Cardiac septum (tissue), 1 donor: Measurements from ENCODE around the gene FRYL. TPM values are rescaled to one million over a fixed set of nuclear protein-coding genes. Genes with fewer than 3 reads are reported as not detected.
"Not testable (repeated sequence)": the region's sequence is repeated elsewhere in the genome, so short reads cannot be mapped to it uniquely, and the experiment has no call there.

Source experiments
- DNase-seq: peaks from one replicate; pipeline ENCODE4 v3.0.0-alpha.2; 2020; ENCODE audit warnings: low spot score
- intact Hi-C: fragments of 100-400 bp; cut with DNase I; formaldehyde crosslinking; loops from one replicate; pipeline ENCODE4 v1.14.0; 2022
- total RNA-seq: library from RNA; stranded (reverse); fragmentation: NEBNext Ultra II Directional; extraction: Animal tissue kit (Norgen Biotek cat#: 25700); gene quantifications from one replicate; pipeline ENCODE4 v1.2.1, GENCODE V29; 2021
- donor health status: DM: no; HTN: no; CAD: no.

Gene FRYL
- total RNA-seq, 1 donor from 2014 or later, result 41.0 TPM

DNA sequence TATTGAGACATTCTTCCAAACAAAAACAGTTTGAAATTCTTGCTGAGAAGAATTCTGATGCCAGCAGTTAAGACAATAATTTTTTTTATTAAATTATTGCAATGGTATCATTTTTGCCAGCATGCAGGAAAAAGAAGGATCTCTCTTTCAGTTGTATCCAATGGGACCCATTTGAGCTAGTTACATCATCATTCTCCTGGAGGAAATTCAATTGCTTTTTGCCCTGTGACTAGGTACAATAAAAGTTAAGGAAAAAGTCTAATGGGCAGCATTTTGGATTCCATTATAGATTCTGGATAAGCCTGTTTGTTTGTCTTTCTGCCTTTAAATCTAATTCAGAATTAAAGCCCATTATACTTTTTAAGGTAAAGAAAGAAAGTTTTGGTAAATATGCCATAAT is 10.5 kb upstream of the FRYL start:
- intact Hi-C loops, result no loop called here
- no peak for DNase-seq

DNA sequence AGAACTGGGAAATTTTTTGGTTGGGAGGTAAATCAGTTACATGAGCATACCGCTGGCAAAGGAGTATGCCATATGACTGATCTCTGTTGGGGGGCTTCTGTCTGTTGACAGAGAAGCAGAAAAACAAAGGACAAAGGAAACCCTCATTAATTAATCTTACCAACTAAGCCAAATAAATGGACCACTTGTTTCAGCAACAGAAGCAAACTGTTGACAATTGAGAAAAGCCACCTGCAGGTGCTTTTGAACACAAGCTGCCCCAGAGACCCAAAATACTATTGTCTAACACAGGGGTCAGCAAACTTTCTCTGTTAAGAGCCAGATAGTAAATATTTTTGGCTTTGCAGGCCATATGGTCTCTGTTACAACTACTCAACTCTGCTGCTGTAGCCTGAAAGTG is 7.0 kb upstream of the FRYL start:
- intact Hi-C loops, result no loop called here
- DNase-seq, result no peak

DNA sequence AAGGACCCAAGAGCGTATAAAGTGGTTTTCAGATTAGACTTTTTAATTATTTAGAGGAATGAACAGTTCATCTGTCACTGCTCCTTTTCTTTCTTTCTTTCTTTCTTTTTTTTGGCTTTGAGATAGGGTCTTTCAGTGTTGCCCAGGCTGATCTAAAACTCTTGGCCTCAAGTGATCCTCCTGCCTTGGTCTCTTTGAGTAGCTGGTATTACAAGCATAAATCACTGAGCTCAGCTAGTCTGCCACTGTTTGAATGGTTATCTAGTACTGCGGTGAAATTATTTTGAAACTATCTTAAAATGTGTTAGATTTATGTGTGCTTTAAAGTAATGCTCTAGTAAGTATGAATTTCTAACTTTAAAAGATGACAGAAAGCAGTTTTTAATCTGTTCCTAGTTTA is 6.5 kb upstream of the FRYL start:
- intact Hi-C loops, result no loop called here
- no peak for DNase-seq

DNA sequence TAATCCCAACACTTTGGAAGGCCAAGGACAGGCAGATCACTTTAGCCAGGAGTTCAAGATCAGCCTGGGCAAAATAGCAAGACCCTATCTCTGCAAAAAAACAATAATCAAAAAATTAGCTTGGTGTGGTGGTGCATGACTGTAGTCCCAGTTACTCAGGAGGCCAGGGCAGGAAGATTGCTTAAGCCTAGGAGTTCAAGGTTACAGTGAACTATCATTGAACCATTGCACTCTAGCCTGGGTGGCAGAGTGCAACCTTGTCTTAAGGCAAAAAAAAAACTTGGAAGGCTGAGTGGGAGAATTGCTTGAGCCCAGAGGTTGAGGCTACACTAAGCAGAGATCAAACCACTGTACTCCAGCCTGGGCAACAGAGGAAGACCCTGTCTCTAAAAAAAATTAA is 5.2 kb upstream of the FRYL start:
- DNase-seq, result no peak

DNA sequence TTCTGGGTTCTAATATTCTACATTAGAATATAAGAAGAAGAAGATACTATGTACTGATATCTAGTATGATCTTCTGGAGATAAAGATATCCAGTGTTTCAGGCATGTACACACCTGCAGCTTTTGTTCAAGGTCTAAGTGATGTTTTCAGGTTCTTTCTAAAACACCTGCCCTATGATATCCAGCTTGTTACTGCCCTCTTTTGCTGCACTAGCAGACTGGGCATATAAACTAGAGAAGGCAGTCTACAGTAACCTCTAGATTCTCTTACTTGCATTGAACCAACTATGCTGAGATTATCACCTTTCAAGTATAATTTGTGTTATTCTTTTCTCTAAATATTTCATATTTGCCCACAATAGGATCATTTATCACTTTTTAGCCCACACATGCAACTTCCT is 1.9 kb upstream of the FRYL start:
- intact Hi-C loops, result no loop called here
- no peak for DNase-seq

More for the DNA sequence above, 5.2 kb upstream of the FRYL start:
- intact Hi-C loops, result no loop called here

DNA sequence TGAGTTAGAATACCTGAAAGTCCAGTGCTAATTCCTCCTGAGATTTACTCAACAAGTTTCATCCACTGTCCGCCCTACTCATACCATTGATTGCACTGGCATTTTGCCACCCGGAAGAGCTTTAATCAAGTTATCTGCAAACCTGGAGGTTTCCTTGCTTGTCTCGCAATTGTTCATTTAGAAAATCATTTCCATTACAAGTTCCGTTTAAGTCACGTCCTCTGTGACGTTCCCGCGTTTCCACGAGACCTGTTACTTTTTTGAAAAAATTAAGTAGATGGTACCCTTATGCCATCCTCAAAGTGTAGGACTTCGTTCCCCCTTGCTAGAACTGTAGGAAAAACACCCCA is 761 bp upstream of the FRYL start:
- no peak for DNase-seq
- intact Hi-C loops, result loop anchor here (1.0 kb wide), 1 partner anchor 50 kb away; the partner anchor contains the start of gene OCIAD1

DNA sequence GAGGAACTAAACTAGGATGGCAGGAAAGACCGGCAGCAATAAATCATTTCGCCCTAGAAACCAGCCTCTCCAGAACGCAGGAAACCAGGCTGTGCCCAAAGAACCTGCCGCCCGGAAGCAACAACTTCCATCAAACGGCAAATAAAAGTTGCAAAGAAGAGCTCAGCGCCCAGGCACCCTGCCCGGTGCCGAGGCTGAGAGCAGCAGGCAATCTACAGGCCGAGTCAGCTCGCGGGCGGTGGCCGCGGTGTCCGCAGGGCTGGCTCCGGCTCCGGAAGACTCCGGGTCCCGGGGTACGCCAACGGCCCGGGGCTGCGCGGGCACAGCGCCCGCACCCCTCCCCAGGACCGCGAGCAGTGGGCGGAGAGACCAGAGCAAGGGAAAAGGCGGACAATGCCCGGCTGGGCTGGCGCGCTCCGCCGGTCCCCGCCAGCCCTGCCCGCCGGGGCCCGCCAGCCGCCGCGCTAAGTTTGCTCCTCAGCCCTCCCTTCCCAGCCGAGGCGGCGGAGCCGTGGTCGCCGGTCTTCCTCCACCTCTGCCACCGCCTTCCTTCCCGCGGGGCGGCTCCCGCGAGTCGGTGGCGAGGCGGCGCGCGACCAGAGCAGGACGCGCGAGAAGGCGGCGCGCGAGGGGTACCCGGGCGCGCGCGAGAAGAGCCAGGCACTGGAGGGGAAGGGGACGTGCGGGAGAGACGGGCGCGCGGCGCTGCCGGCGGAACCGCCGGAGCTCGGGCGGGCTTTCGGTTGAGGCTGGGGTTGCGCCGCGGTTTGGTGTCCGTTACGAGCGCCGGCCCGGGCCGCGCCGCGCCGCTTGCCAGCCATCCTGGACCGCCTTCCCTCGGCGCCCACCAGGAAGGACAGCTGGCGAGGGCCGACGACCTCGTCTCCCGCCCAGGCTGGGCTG is 733 bp downstream of the FRYL start:
- peak; percentile 85 for DNase-seq
- intact Hi-C loops, result loop anchor here (5.0 to 10.0 kb wide), 4 partner anchors 55 to 202 kb away; no protein-coding TSS in a partner anchor

DNA sequence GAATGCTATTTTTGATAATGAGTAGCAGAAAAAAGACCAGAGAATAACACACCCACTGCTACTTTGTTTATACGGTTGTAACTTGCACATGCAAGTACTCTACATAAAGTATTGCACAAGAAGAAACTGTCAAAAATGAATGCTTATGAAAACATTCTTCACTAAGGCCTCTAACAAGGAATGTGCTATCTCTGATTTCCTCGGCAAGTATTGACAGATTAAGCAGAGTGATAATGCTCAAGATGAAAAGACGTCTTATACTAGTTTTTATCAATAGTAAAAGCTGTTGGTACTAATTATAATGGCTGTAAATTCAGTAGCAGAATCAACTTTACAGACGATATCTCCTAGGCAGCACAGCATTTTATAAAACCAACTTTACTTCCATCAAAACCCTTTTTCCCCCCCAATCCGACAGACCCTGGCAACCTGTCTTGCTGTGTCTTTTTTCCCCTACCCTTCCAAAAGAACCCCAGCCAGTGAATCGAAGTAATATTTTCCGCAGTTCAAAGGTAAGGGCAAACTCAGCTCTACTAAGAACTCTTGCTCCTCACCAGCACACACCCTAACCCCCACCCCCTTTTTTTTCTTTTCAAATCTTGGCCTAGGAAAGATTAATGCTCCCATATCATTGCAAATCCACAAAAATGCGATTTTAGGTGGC is 1.5 kb downstream of the FRYL start:
- intact Hi-C loops, result loop anchor here (5.0 to 10.0 kb wide), 4 partner anchors 54 to 201 kb away; no protein-coding TSS in a partner anchor

DNA sequence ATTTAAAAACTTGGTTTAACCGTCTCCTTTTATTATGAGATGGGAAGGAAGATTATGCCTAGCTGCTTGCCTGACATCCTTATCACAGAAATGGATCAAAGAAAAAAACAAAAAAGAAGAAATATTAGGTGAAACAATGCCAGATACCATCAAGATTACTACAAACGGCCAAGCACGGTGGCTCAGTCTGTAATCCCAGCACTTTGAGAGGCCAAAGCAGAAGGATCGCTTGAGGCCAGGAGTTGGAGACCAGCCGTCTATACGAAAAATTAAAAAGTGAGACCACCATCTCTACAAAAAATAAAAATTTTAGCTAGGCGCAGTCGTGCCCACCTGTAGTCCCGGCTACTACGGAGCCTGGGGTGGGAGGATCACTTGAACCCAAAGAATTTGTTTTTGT is 2.3 kb downstream of the FRYL start:
- no peak for DNase-seq
- intact Hi-C loops, result loop anchor here (5.0 to 10.0 kb wide), 4 partner anchors 53 to 200 kb away; no protein-coding TSS in a partner anchor

More for the DNA sequence above, 1.5 kb downstream of the FRYL start:
- DNase-seq, result no peak

DNA sequence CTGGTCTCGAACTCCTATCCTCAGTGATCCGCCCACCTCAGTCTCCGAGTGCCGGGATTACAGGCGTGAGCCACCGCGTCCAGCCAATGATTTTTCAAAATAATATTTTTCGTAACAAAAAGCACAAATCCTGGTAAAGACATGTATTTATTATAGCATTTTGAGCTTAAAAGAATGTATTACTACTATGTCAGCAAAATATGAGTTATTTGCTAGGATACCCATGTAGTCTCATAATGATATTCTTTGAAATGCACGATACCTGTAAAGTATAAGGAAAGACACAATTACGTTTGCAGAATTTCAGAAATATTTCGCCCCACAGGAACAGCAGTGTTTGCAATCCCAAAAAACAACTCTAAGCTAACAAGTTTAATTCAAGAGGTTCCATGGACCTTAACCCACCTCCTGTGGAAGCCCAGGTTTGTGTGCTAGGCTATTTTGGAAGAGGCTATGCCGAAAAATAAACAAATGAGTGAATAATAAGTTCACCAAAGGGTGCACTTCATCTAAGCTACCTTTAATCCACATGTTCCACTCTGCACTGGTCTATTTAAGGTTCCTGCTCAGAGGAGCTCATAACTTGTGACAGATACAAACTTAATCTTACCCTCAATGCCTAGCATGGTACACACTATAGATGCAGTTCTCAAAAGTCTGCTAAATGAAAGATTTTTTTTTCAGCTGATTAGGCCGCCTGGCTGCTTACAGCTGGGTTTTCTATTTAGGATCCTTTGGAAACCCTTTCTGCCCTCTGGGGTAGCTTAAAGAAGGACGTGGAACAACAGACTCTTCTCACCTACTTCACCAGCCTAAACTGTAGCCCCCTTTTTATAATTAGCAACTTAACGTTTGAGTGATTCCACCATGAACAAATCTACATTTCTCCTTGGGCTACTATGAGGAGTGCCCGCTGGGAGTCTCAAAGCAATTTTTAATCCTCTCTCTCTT is 5.0 kb downstream of the FRYL start:
- intact Hi-C loops, result loop anchor here (5.0 to 10.0 kb wide), 4 partner anchors 50 to 198 kb away; no protein-coding TSS in a partner anchor
- no peak for DNase-seq

DNA sequence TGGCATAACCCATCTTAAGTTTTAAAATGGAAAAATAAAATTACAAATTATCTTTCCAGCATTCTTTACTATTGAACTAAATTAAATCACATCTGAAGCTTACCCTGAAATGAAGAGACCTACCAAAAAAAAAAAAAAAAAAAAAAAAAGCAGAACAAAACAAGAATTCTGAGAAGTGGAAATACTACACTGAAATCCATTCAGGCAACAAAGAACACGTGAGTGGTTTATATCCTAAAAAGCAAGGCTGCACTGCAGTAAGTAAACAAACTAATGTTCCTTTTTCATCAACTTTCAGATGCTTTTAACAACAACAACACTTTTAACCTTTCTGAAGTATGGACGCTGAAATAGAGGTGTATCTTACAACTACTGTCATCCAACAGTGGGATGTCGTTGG is 7.5 kb downstream of the FRYL start:
- DNase-seq, result no peak
- intact Hi-C loops, result loop anchor here (10.0 kb wide), 2 partner anchors 48 to 88 kb away; no protein-coding TSS in a partner anchor

DNA sequence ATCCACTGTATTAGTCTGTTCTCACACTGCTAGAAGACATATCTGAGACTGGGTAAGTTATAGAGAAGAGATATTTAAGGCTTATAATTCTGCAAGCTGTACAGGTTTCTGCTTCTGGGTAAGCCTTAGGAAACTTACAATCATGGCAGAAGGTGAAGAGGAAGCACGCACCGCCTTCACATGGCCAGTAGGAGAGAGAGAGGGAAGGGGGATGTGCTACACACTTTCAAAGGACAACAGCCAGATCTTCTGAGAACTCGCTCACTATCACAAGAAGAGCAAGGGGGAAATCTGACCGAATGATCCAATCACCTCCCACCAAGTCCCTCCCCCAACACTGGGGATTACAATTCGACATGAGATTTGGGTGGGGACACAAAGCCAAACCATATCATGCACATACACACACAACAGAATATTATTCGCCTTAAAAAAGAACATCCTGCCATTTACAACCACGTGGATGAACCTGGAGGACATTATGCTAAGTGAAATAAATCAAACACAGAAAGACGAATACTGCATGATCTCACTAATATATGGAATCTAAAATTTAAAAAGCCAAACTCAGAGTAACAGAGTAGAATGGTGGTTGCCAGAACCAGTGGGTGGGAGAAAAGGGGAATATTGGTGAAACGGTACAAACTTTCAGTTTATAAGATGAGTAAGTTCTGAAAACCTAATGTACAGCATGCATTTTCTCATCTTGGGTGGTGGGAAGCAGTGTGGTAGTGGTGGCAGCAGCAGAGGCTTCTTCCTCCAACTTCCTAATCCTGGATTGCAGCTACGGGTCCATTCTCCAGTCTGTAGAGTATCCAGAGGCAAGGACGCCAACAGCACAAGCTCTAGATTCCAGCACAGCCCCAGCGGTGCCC is 12.8 kb downstream of the FRYL start:
- no peak for DNase-seq
- intact Hi-C loops, result no loop called here

DNA sequence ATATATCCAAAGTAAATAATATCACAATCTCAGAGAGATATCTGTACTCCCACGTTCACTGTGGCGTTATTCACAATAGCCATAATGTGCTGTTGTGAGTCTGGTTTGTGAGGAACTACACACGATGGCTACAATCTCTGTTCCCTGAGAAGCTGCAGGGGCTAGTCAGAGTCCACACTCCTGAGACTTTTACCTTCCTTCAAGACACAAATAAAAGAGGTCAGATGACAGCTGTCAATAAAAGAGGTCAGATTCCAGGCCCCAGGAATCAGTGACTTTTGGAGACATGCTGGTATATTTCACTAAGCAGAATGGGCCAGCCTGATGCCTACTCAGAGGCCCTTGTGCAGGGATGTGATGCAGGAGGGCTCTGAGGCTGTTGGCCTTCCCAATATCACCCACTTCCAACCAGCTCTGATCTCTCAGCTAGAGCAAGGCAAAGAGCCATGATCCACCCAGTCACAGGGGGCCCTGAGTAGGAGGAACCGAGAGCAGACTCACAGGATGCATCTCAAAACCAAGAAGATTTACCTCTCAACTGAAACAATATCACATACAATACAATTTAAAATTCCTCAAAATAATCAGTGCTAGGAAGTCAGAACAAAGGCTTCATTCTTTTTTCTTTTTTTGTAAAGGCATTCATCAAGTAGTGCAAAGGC is 13.8 kb downstream of the FRYL start:
- no peak for DNase-seq
- intact Hi-C loops, result no loop called here

DNA sequence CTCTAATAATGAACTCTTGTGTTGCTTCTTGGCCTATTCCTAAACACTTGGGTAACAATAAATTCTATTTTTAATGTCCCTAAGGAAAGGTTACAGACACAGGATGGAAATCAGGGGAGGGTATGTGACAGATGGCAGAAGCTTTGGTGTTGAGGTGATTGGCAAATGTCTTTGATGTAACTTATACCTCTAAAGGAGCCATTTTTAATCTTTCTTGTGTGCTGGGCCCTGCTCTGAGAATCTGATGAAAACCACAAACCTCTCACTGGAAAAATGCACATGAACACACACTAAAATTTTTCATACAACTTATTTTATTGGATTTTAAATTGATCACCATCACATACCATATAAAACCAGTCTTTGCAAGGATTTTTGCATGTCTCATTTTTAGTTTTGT is 17.7 kb downstream of the FRYL start:
- no peak for DNase-seq
- intact Hi-C loops, result no loop called here

DNA sequence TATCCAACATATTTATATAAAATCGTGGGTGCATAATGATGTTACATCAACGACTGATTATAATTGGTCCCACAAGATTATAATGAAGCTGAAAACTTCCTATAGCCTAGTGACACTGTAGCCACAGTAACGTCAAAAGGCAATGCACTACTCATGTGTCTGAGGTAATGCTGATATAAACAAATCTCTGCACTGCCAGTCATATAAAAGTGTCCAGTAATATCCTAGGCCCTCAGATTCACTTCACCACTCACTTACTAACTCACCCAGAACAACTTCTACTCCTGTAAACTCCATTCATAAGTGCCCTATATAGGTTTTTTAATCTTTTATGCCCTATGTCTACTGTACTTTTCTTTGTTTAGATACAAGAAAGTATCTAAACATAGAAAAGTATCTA is 18.8 kb downstream of the FRYL start:
- DNase-seq, result no peak
- intact Hi-C loops, result no loop called here

DNA sequence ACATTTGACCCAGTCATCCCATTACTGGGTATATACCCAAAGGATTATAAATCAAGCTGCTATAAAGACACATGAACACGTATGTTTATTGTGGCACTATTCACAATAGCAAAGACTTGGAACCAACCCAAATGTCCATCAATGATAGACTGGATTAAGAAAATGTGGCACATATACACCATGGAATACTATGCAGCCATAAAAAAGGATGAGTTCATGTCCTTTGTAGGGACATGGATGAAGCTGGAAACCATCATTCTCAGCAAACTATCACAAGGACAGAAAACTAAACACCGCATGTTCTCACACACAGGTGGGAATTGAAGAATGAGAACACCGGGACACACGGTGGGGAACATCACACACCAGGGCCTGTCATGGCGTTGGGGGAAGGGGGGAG is 21.4 kb downstream of the FRYL start:
- intact Hi-C loops, DNase-seq: not testable (repeated sequence)

DNA sequence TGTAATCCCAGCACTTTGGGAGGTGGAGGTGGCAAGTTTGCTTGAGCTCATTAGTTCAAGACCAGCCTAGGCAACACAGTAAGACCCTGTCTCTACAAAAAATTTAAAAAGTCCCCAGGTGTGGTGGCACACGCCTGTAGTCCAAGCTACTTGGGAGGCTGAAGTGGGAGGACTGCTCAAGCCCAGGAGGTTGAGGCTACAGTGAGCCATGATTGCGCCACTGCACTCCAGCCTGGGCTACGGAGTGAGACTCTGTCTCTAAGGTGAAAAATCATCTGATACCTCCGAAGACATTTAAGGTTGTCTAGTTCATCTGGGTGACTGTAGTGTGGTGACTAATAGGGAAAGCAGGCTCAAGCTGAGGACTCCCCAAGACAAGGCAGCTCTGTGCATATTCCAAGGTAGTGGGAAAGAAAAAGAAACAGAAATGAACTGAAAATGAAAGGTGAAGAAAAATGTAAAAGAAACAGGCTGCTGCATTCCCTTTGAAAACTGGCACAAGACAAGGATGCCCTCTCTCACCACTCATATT is 23.3 kb downstream of the FRYL start:
- intact Hi-C loops, result no loop called here
- DNase-seq, result no peak

DNA sequence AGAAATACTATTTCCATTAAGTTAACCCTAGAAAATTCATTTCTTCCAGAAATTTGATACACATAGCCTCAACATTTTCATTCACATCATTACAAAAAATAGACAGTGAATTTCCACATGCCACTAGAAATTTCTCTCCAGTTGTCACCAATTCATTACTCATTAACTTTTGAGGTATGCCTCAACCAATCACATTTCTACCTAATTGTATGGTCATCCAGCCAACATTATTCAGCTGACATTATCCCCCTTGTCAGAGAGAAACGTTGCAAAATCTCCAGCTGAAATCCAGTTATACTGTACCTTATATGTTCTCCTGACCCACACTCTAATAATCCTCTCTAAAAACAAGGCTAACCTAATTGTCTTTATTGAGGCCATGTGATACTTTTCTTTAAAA is 24.8 kb downstream of the FRYL start:
- intact Hi-C loops, result no loop called here
- no peak for DNase-seq
